Nephron progenitor cell (in vitro differentiated cells): Measurements from ENCODE around the gene ANKH.

ENCODE experiments used
- DNase-seq: peaks from one replicate; pipeline ENCODE4 v3.0.0; 2021
- H3K27ac Mint-ChIP-seq: 2 replicates; pipeline ENCODE4 v1.8.0; 2021; ENCODE audit warnings: mild to moderate bottlenecking, moderate library complexity, mixed read lengths
- H3K27me3 Mint-ChIP-seq: 2 replicates; pipeline ENCODE4 v1.8.0; 2021; ENCODE audit warnings: mild to moderate bottlenecking, low read depth, mixed read lengths; ENCODE audit not compliant: poor library complexity
- H3K36me3 Mint-ChIP-seq: 2 replicates; pipeline ENCODE4 v1.8.0; 2021; ENCODE audit warnings: low read depth, mixed read lengths
- H3K4me1 Mint-ChIP-seq: 2 replicates; pipeline ENCODE4 v1.8.0; 2021; ENCODE audit warnings: mixed read lengths
- H3K4me3 Mint-ChIP-seq: 2 replicates; pipeline ENCODE4 v1.8.0; 2021; ENCODE audit warnings: mild to moderate bottlenecking, moderate library complexity, mixed read lengths
- H3K9me3 Mint-ChIP-seq: 2 replicates; pipeline ENCODE4 v1.8.0; 2021; ENCODE audit warnings: mild to moderate bottlenecking, moderate library complexity, mixed read lengths
- TF ChIP-seq, protein P1 (sequence below): fragments of 200-600 bp; sonication (generic); IDR thresholded peaks from 2 replicates; pipeline ENCODE4 v1.5.0; 2021; ENCODE audit warnings: antibody characterized with exemption

ANKH gene

DNA sequence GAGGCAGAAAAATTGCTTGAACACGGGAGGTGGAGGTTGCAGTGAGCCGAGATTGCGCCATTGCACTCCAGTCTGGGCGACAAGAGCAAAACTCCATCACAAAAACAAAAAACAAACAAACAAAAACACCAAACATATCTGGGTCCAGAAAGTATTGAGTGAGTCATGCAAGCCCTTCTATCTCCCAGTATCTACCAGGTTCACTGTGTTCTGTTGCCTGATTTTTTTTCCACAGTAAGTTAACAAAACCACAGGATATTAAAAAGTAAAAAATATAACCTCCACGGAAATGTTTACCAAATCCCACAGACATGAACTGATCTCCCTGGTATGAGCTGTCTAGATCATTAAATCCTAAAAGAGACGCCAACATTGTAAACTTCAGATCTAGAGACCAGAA lies 94.4 kb downstream of the ANKH start:
- no peak overlapping the region for H3K4me3 Mint-ChIP-seq
- no peaks in the 10 kb centered on the region for H3K9me3 Mint-ChIP-seq
- TF ChIP-seq, protein P1, sequence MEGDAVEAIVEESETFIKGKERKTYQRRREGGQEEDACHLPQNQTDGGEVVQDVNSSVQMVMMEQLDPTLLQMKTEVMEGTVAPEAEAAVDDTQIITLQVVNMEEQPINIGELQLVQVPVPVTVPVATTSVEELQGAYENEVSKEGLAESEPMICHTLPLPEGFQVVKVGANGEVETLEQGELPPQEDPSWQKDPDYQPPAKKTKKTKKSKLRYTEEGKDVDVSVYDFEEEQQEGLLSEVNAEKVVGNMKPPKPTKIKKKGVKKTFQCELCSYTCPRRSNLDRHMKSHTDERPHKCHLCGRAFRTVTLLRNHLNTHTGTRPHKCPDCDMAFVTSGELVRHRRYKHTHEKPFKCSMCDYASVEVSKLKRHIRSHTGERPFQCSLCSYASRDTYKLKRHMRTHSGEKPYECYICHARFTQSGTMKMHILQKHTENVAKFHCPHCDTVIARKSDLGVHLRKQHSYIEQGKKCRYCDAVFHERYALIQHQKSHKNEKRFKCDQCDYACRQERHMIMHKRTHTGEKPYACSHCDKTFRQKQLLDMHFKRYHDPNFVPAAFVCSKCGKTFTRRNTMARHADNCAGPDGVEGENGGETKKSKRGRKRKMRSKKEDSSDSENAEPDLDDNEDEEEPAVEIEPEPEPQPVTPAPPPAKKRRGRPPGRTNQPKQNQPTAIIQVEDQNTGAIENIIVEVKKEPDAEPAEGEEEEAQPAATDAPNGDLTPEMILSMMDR = no peak
- no peaks in the 10 kb centered on the region for H3K36me3 Mint-ChIP-seq
- DNase-seq = no peak
- no peak overlapping the region for H3K27ac Mint-ChIP-seq
- peaks cover 11% of the 10 kb centered on the region for H3K27me3 Mint-ChIP-seq
- peaks cover 47% of the 10 kb centered on the region for H3K4me1 Mint-ChIP-seq

GRCh38 chr5:14776602-14777001 lies 95.0 kb downstream of the ANKH start:
- Mint-ChIP-seq H3K4me1 (peaks cover 41% of the 10 kb centered on the region), H3K9me3 (no peaks in the 10 kb centered on the region), H3K4me3 (no peak overlapping the region), H3K27ac (no peak overlapping the region), H3K36me3 (no peaks in the 10 kb centered on the region), H3K27me3 (peaks cover 8% of the 10 kb centered on the region)
- DNase-seq = no peak
- TF ChIP-seq, protein P1 = no peak

GRCh38 chr5:14775857-14776256 lies 95.7 kb downstream of the ANKH start:
- H3K27ac Mint-ChIP-seq = no peak overlapping the region

GRCh38 chr5:14773588-14773987 lies 98.0 kb downstream of the ANKH start:
- TF ChIP-seq, protein P1 = no peak
- no peaks in the 10 kb centered on the region for H3K36me3 Mint-ChIP-seq
- no peak overlapping the region for H3K27ac Mint-ChIP-seq

More at GRCh38 chr5:14775857-14776256, 95.7 kb downstream of the ANKH start:
- Mint-ChIP-seq H3K9me3 (no peaks in the 10 kb centered on the region), H3K4me3 (no peak overlapping the region), H3K36me3 (no peaks in the 10 kb centered on the region), H3K4me1 (peaks cover 37% of the 10 kb centered on the region), H3K27me3 (peaks cover 7% of the 10 kb centered on the region)
- no peak for DNase-seq
- TF ChIP-seq, protein P1 = no peak

GRCh38 chr5:14771972-14772371 lies 99.6 kb downstream of the ANKH start:
- TF ChIP-seq, protein P1 = no peak
- Mint-ChIP-seq H3K36me3 (no peaks in the 10 kb centered on the region), H3K9me3 (no peaks in the 10 kb centered on the region), H3K4me3 (no peak overlapping the region), H3K4me1 (peaks cover 13% of the 10 kb centered on the region), H3K27ac (no peak overlapping the region), H3K27me3 (peaks cover 4% of the 10 kb centered on the region)
- DNase-seq = no peak

More at GRCh38 chr5:14773588-14773987, 98.0 kb downstream of the ANKH start:
- H3K9me3 Mint-ChIP-seq = no peaks in the 10 kb centered on the region
- DNase-seq = no peak
- peaks cover 21% of the 10 kb centered on the region for H3K4me1 Mint-ChIP-seq
- no peak overlapping the region for H3K4me3 Mint-ChIP-seq
- peaks cover 4% of the 10 kb centered on the region for H3K27me3 Mint-ChIP-seq

DNA sequence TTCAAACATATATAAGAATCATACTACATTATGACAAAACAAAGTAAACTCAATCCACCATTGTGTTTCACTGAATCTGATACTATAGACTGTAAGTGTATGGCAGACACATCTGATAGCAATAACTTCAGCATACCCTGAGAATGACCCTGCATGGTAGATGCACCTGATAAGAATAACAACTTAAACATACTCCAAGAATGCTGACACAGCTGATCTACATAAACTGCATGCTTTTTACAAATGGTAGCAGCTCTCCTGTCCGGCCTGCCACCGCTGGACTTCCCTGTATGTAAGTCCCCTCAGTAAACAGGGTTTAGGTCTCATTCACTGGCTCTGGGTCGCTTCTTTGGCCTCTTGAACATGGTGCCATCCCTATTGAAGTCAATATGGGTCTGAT lies 100.4 kb downstream of the ANKH start:
- peaks cover 4% of the 10 kb centered on the region for H3K27me3 Mint-ChIP-seq
- H3K9me3 Mint-ChIP-seq = no peaks in the 10 kb centered on the region
- no peak for DNase-seq
- H3K36me3 Mint-ChIP-seq = no peaks in the 10 kb centered on the region
- H3K27ac Mint-ChIP-seq = no peak overlapping the region
- TF ChIP-seq, protein P1 = no peak
- no peak overlapping the region for H3K4me3 Mint-ChIP-seq
- peaks cover 13% of the 10 kb centered on the region for H3K4me1 Mint-ChIP-seq
